GM12878 (cell line): ENCODE data around the gene TARDBP. TPM values are rescaled to one million over a fixed set of nuclear protein-coding genes. Genes with fewer than 3 reads are reported as not detected.

Experiments used
- ATAC-seq: fragments of 200-7000 bp; cut with Tn5 transposase; 3 replicates; pipeline ENCODE4 v1.9.1; 2020; ENCODE audit warnings: mild to moderate bottlenecking, moderate library complexity
- BruUV-seq: library from RNA; stranded (reverse); fragments of 400-500 nt; replicated peaks from 2 replicates; lab custom pipeline; 2021; lab: Mats Ljungman, UMichigan
- CTCF ChIA-PET: fragments of 300-600 bp; sonication (Branson Sonifier 250); formaldehyde crosslinking; extraction: SDS; loops from one replicate; lab custom pipeline; 2021; ENCODE audit warnings: inconsistent platforms; lab: Yijun Ruan, JAX
- POLR2A ChIA-PET: fragments of 350-600 bp; formaldehyde crosslinking; extraction: SDS; loops from one replicate; lab custom pipeline; 2021; ENCODE audit warnings: inconsistent platforms; lab: Charles Lee
- RAD21 ChIA-PET: fragments of 300-600 bp; sonication (Branson Sonifier 250); formaldehyde crosslinking; loops from one replicate; lab custom pipeline; 2023; ENCODE audit warnings: antibody characterized with exemption; ENCODE audit not compliant: unreplicated experiment; lab: Charles Lee
- SMC1A ChIA-PET: fragments of 300-600 bp; sonication (Branson Sonifier 250); formaldehyde crosslinking; loops from one replicate; lab custom pipeline; 2023; ENCODE audit not compliant: unreplicated experiment, uncharacterized antibody; lab: Charles Lee
- DNase-seq: peaks from one replicate; pipeline ENCODE4 v3.0.0-alpha.2; 2011; ENCODE audit warnings: low read depth, low spot score
- FAIRE-seq: peaks from 3 replicates; lab custom pipeline; 2011; peaks lifted over from hg19 to GRCh38; lab: Jason Lieb, UNC
- H2AFZ ChIP-seq: 2 replicates; pipeline ENCODE4 v1.6.0; 2011; ENCODE audit warnings: low read depth, low read length, control low read depth; ENCODE audit not compliant: control insufficient read depth
- H3K27ac ChIP-seq: 2 replicates; pipeline ENCODE4 v1.5.1; 2011; ENCODE audit warnings: control low read depth; ENCODE audit not compliant: control insufficient read depth, insufficient read depth
- H3K27me3 ChIP-seq, 2 experiments: replicated peaks in 1 of 2; 2 replicates each; pipeline versions ENCODE4 v1.6.0 to v1.6.1; 2011; ENCODE audit warnings: low read length in 1 of 2; ENCODE audit not compliant: control insufficient read depth in 2 of 2, insufficient read depth in 2 of 2
- H3K36me3 ChIP-seq, 2 experiments: 2 replicates each; pipeline ENCODE4 v1.5.1; 2011; ENCODE audit warnings: low read length in 1 of 2; ENCODE audit not compliant: control insufficient read depth in 2 of 2, insufficient read depth in 2 of 2
- H3K4me1 ChIP-seq: 2 replicates; pipeline ENCODE4 v1.6.1; 2011; ENCODE audit warnings: mild to moderate bottlenecking, low read length, moderate library complexity, mixed read lengths; ENCODE audit not compliant: control insufficient read depth, insufficient read depth
- H3K4me2 ChIP-seq: 2 replicates; pipeline ENCODE4 v1.6.0; 2011; ENCODE audit warnings: control low read depth; ENCODE audit not compliant: control insufficient read depth, insufficient read depth
- H3K4me3 ChIP-seq: fragments of 200-600 bp; sonication (generic); 2 replicates; pipeline ENCODE4 v1.5.1; 2016
- H3K79me2 ChIP-seq: 2 replicates; pipeline ENCODE4 v1.6.0; 2011; ENCODE audit warnings: low read length; ENCODE audit not compliant: control insufficient read depth, insufficient read depth
- H3K9ac ChIP-seq: 2 replicates; pipeline ENCODE4 v1.8.0; 2011; ENCODE audit warnings: low read length, control low read depth, mixed read lengths; ENCODE audit not compliant: control insufficient read depth, insufficient read depth
- H3K9me3 ChIP-seq: replicated peaks from 3 replicates; pipeline ENCODE4 v1.5.1; 2011; ENCODE audit warnings: mild to moderate bottlenecking, low read length; ENCODE audit not compliant: control insufficient read depth, insufficient read depth
- H4K20me1 ChIP-seq: 2 replicates; pipeline ENCODE4 v1.6.0; 2011; ENCODE audit not compliant: control insufficient read depth, insufficient read depth
- BHLHE40 ChIP-seq, 2 experiments: fragments of 450-650 bp in 1 of 2; IDR thresholded peaks; 2 replicates each; pipeline ENCODE4 v1.6.1; 2011 to 2017; ENCODE audit warnings: low read depth in 2 of 2, borderline replicate concordance in 1 of 2, improper control_type of control experiment in 1 of 2, low read length in 1 of 2, mild to moderate bottlenecking in 1 of 2
- IKZF1 ChIP-seq: fragments of 450-650 bp; conservative IDR thresholded peaks from 2 replicates; pipeline ENCODE4 v1.6.1; 2017; ENCODE audit warnings: antibody characterized with exemption, mild to moderate bottlenecking
- MYC ChIP-seq: IDR thresholded peaks from 2 replicates; pipeline ENCODE4 v1.6.1; 2011; ENCODE audit warnings: mild to moderate bottlenecking, low read length, moderate library complexity, inconsistent platforms; ENCODE audit not compliant: insufficient read depth, insufficient replicate concordance, insufficient read length, severe bottlenecking
- ZNF687 ChIP-seq: fragments of 450-650 bp; IDR thresholded peaks from 2 replicates; pipeline ENCODE4 v1.6.1; 2017; ENCODE audit warnings: mild to moderate bottlenecking, moderate library complexity
- WGBS: methylation state at CpG from one replicate; pipeline ENCODE4 v1.1.6; 2016; ENCODE audit warnings: low lambda C conversion rate; ENCODE audit not compliant: insufficient replicate concordance, insufficient coverage; ENCODE audit errors: missing lambda C conversion rate; 5-methylcytosine and 5-hydroxymethylcytosine counted together
- in situ Hi-C: fragments of 300-500 bp; cut with MboI; formaldehyde crosslinking; loops from 9 replicates; pipeline ENCODE4 v1.14.3; 2018; ENCODE audit warnings: mixed read lengths
- intact Hi-C: fragments of 100-400 bp; cut with micrococcal nuclease; formaldehyde crosslinking; loops from one replicate; pipeline ENCODE4 v1.14.2; 2022; ENCODE audit not compliant: unreplicated experiment
- polyA plus RNA-seq, 11 experiments: library from polyadenylated mRNA; depleted of rRNA in 4 of 11; unstranded in 6 of 11; stranded (reverse) in 5 of 11; fragments of >200 nt; fragmentation: Nextera tagmentation in 4 of 11; fragmentation: Illumina TruSeq in 1 of 11; extraction: Ambion mirVana in 4 of 11; extraction: Trizol in 1 of 11; gene quantifications; 1 replicate in 1 of 11; 2 replicates in 10 of 11; pipeline versions ENCODE4 v1.2.1 to v1.2.3, GENCODE V29; 2011 to 2016; ENCODE audit warnings: inconsistent platforms in 2 of 11, missing spikeins in 2 of 11, low read depth in 1 of 11
- total RNA-seq, 4 experiments: library from RNA; depleted of rRNA in 3 of 4; stranded (reverse); fragments of >200 nt in 3 of 4; fragmentation: Illumina TruSeq in 1 of 4; extraction: Trizol in 1 of 4; gene quantifications; 2 replicates each; pipeline versions ENCODE4 v1.2.1 to v1.2.3, GENCODE V29; 2013 to 2021

TARDBP gene
- total and polyA plus RNA-seq, 10 of the 15 experiments (the other 5 are each of a cell fraction or from before 2014, with no cell fraction given) = 55.6 to 318 (median 192) TPM

GRCh38 chr1:10979483-10979920 lies 33.0 kb upstream of the TARDBP start:
- H3K4me3 ChIP-seq = no peak overlapping the region
- no TSS peak for BruUV-seq
- peak; percentile 66 for ATAC-seq
- H3K79me2 ChIP-seq = no peaks in the 10 kb centered on the region
- POLR2A ChIA-PET = interaction anchor here (0.5 to 1.1 kb wide), 2 partner anchors 13 to 30 kb away, joined by 3 read pairs; no protein-coding TSS in a partner anchor
- no peak overlapping the region for H3K27ac ChIP-seq
- TF ChIP-seq ZNF687 (peak; percentile 62; the same call in 1 of the 2 replicates), MYC (no peak), BHLHE40 (IDR thresholded peaks at IDR 0.05; ENCODE audit: borderline replicate concordance in 1 of 2, low read depth in 2 of 2, low read length in 1 of 2) (peak; percentile 56 to 61; a peak in 3 of 4 replicates), IKZF1 (peak; percentile 52)
- TF ChIP-seq, all 136 proteins: peak for 3
- no peak for FAIRE-seq
- H2AFZ ChIP-seq = no peak overlapping the region
- no peak for DNase-seq
- H4K20me1 ChIP-seq = no peaks in the 10 kb centered on the region
- ChIA-PET CTCF (no interaction called here), SMC1A (interaction anchor here (1.2 to 1.4 kb wide), 2 partner anchors 11 to 13 kb away, joined by 4 read pairs; no protein-coding TSS in a partner anchor), RAD21 (no interaction called here)
- no peaks in the 10 kb centered on the region for H3K36me3 ChIP-seq
- intact Hi-C loops = no loop called here
- in situ Hi-C loops = no loop called here
- H3K4me1 ChIP-seq = peaks cover 17% of the 10 kb centered on the region
- no peak overlapping the region for H3K4me2 ChIP-seq
- no peaks in the 10 kb centered on the region for H3K9me3 ChIP-seq
- H3K27me3 ChIP-seq = no peaks in the 10 kb centered on the region
- 57% methylated on average over 13 of the region's 13 CpGs for WGBS
- H3K9ac ChIP-seq = no peak overlapping the region
